GM23338 (cell line): Measurements from ENCODE around the gene NSUN3.

Source experiments
- CREB1 ChIP-seq: fragments of 250-450 bp; sonication (Bioruptor Pico); IDR thresholded peaks from 2 replicates; pipeline ENCODE4 v1.5.0; 2020; ENCODE audit warnings: low read depth, mild to moderate bottlenecking, moderate library complexity
- CTCF ChIP-seq, 2 experiments: fragments of 200-600 bp in 1 of 2; sonication (generic) in 1 of 2; conservative IDR thresholded peaks; 2 replicates each; pipeline versions ENCODE4 v1.5.1 to v1.6.1; 2016 to 2017; ENCODE audit warnings: antibody characterized with exemption in 2 of 2, low read depth in 2 of 2, mild to moderate bottlenecking in 2 of 2, moderate library complexity in 1 of 2
- POLR2AphosphoS5 ChIP-seq: IDR thresholded peaks from 2 replicates; pipeline ENCODE4 v1.6.1; 2016; ENCODE audit warnings: antibody characterized with exemption, low read depth
- ZNF114 ChIP-seq: fragments of 250-450 bp; sonication (Bioruptor Pico); IDR thresholded peaks from 2 replicates; pipeline ENCODE4 v1.5.0; 2020; ENCODE audit warnings: mild to moderate bottlenecking, moderate library complexity

DNA sequence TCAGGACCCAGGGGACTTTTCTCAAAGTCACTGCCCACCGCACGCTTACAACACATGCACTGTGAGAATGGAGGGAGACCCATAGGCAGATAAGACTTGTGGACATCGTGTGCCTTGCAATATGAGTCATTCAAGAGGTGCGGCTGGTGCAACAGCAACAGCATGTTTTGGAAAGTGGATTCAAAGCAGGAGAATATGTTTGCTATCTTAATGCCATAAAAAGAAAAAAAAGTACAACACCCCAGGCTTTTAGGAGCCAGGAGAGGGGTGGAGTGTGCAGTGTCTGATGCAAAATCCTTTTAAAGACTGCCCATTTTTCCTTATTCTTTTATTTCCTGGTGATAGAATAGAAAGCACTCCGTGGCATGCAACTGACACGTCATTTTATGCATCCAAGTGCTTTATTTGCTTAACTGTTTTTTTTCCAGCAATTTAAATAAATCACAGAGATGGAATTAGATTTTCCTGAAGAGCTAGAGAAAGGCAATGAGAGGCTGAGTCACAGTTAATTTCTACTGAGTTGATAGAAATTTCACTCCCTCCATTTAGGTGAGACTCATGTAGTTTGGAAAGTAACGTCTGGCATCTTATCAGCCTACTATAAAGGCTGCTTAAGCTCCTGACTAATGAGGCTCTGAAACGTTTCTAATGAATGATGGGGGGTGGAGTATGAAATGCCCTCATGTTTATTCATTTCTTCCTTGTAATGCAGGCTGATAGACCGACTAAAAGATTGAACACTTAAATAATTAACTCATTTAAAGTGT, 96.4 kb downstream of the NSUN3 start:
- TF ChIP-seq CREB1 (CRISPR knock-in tag) (no peak), CTCF (conservative IDR thresholded peaks at IDR 0.05; ENCODE audit: low read depth in 2 of 2) (no peak), ZNF114 (no peak), POLR2AphosphoS5 (no peak)
